NCI-H1930 (cell line): Measurements from ENCODE around the gene ACO2.

Source experiments
- DNase-seq, 2 experiments: peaks; one replicate each; lab custom pipeline; 2025; lab: John Stamatoyannopoulos, UW

ACO2 gene

DNA sequence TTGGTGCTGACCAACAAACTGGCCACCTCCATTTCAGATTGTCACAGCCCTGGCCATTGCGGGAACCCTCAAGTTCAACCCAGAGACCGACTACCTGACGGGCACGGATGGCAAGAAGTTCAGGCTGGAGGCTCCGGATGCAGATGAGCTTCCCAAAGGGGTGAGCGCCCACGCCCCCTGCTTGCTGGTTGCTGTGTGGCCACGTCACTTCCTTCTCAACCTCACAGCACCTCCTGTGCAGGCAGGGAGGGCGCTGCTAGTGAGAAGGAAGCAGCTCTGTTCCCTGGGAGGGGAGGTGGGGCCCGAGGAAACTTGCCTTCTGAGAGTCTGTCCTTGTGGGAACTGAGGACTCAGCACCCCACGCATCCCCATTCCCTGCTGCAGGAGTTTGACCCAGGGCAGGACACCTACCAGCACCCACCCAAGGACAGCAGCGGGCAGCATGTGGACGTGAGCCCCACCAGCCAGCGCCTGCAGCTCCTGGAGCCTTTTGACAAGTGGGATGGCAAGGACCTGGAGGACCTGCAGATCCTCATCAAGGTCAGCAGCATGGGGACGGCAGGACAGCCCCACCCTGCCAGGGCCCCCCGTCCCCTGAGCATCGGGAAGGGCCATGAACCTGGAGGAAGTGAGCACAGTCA, 56.0 kb downstream of the ACO2 start:
- no peak for DNase-seq

DNA sequence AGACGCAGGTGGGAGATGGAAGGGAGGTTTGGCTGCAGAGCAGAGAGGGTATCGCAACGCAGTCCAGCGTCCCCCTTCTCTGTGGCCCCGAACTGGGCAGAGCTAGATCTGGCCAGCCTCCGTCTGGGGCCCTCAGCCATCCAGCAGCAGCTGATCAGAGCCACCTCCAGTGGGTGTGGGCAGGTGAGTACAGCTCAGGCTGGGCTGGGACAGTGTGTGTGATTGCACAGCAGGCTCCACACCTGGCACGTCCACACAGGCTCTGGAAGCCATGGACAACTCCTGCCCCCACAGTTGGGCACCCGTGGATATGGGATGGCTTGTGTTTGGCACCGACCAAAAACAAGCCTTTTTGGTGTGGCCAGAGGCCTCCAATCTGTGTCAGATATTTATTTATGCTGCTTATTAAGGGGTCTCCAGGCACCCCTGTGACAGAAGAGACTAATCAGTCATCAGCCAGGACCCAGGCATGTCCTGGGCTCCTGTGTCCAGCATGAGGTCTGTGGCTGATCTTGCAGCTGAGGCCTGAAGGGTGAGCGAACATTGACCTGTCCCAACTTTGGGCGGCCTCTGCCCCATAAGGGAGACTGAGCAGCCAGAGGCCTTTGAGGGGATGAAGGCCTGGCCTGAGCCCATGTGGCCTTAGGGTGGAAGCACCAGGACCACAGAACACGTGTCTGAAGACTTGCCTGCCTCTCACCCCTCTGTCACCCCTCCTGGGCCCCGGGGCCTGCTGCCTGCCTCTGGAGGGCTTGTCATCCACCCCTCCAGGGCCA, 56.7 kb downstream of the ACO2 start:
- no peak for DNase-seq

GRCh38 chr22:41526226-41526829, 57.4 kb downstream of the ACO2 start:
- no peak for DNase-seq

- peak in 1 of 2 experiments; percentile 17 for DNase-seq
These were observed 58.2 kb downstream of the ACO2 start for GRCh38 chr22:41526830-41527799.

- DNase-seq = no peak
These were observed 59.3 kb downstream of the ACO2 start for GRCh38 chr22:41528132-41528766.

DNA sequence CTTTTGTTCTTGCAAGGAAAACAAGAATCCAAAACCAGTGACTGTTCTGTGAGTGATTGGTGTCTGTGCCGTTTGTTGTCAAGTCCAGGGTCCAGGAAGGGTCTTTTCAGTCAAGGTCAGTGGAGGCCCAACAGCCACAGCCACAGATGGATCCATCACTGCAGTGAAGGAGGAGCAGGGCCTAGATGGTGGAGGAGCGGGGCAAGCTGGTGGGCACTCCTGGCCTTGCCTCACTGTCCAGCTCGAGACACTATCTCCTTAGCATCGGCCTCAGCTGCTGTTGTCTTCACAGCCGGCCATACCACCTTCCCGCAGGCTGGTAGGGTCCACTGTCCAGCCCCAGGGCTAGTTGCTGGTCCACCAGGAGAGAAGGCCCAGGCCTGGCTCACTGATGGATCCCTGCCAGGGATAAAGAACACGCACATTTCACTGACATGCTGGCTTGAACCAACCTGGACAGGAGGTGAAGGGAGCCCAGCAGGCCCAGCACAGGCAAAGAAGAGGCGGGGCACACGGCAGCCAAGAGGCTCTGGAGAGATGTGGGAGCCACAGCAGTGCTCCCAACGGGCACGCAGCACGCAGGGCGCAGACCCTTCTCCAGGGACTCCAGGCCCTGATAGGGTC, 60.1 kb downstream of the ACO2 start:
- DNase-seq = no peak

DNA sequence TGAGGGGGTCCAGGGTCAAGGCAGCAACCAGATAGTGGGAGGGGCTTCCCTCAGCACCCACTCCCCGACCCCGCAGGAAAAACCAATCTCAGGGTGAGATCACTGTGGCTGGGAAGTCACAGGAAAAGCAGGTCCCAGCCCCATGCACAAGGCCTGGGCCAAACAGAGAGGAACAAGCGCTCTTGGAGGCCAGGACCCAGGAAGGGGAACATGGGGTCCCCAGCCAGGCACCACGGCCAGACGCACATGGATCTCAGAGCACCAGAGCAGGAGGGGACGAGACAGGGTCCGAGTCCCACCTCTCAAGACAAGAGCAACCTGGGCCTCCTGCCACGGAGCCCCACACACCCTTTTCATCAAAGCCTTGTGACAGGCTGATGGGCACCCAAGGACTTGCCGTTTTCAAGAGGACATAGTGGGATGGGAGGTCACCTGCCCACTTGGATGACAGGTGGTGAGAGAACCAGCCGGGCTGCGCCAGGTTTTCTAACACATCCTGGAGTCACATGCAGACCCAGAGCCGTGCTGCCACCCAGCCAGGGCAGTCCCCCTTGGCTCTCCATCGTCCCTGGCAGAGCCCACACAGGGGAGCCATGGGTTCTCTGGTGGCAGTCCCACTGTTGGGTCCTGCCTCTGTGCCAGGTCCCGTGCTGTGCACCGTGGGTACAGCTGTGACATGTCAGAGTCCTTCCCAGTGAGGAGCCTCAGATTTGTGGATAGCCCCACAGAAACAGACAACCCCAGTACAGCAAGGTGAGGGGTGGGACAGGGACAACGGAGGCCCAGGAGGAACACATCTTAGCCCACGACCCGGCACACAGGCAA, 62.2 kb downstream of the ACO2 start:
- DNase-seq = no peak

- DNase-seq = no peak
These were observed 63.0 kb downstream of the ACO2 start for GRCh38 chr22:41531715-41532477.

DNA sequence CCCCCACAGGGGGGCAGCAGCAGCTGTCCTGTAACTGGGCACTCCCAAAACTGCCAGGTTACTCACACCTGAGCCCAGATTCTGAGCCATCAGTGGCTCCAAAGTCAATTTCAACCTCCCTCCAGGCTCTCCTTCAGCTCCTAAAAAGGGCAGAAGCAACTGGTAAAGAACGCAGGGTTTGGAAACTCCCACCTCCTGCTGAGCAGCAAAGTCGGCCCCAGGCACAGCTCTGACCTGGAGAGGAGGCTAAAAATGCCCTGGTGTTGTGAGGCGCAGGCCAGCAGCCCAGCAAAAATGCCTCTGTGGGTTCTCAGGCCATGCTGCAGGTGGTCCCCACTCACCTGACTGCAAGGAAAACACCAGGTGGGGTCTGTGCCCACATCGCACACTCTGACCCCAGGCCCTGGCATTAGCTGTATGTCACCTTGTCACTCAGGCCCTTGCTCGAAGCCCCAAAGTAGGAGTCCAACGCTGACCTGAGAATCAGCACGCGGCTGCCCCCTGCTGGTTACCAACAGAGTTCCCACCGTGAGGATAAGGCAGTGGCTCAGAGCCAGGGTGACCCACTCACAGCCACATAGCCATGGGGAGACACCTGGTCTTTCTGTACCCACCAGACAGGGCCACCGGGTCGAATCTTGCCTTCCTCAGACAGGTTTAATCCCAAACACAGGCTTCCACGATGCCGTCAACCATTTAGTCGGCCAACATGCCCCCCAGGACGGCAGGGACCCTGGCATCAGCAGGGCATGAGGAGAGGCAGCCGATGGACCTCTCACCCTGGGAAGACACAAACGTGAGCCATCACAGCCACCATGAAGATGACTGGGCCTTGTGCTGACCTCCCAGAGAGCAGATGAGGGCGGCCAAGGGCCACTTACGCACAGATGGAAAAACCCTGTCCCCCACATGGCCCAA, 64.2 kb downstream of the ACO2 start:
- peak in 1 of 2 experiments; percentile 53 for DNase-seq

- DNase-seq = no peak
These were observed 65.3 kb downstream of the ACO2 start for GRCh38 chr22:41534219-41534618.

- DNase-seq = peak in 1 of 2 experiments; percentile 35
These were observed 66.3 kb downstream of the ACO2 start for GRCh38 chr22:41535244-41535643.

GRCh38 chr22:41537203-41537602, 68.3 kb downstream of the ACO2 start:
- DNase-seq = no peak

DNA sequence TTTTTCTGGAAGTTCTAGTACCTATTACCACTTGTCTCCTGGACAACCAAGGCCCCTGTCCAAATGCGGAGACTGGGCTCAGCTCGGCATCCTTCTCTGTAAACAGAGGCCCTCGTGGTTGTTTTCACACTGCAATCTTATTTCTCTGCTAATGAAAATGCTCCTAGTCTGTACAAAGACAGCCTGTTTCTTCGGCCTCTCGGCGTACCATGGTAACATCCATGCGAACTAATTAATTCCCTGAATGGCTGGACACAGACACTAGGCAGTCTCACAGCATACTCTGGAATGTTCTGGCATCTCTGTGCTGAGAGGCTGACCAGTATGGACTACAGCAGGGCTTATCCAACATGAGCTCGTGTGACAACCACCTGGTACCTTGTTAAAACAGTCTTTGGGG, 69.7 kb downstream of the ACO2 start:
- no peak for DNase-seq

DNA sequence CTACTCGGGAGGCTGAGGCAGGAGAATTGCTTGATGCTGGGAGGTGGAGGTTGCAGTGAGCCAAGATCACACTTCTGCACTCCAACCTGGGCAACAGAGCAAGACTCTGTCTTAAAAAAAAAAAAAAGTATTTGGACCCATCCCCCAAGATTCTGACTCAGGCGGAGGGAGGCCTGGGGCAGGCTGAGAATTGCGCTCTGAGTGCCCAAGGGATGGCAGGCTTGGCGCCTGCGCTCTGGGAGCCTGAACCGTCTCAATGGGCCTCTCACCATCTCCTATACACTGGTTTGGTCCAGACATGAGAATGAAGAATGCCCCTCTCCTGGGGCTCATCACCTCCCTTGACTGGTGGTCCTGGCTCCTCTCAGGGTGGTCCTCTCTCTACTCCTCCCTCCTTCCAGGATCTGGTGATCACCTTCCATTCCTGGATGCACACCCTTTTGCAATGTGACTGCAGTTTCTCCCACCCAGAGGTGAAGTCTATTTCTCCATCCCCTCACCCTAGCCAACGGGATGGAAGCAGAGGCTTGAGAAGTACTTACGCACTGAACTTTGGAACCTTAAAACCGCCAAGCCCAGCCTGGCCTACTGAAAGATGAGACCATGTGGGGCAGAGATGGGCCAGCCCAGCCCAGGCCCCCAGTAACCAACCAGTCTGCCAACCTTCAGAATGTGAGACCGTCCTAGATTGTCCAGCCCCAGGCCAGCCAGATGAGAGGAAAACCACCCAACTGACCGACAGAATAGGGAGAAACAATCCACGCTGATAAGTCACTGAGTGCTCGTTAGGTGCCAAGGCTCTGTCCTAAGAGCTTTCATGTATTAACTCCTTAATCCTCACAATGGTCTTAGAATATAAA, 70.5 kb downstream of the ACO2 start:
- no peak for DNase-seq

DNA sequence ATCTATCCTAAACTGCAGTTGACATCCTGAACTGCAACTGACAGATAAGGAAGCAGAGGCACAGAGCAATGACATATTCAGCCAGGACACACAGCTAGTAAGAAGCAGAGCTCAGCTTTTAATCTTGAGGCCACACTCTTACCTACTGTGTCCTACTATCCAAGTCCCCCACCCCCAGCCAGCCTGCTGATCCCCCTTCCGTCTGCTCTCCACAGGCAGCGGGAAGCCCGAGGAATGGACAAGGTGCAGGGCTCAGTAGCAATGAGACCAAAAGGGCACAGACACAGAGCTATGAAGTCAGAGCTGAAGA, 71.0 kb downstream of the ACO2 start:
- no peak for DNase-seq

GRCh38 chr22:41540365-41540764, 71.4 kb downstream of the ACO2 start:
- DNase-seq = no peak

GRCh38 chr22:41541484-41541883, 72.6 kb downstream of the ACO2 start:
- no peak for DNase-seq

- DNase-seq = no peak
These were observed 73.3 kb downstream of the ACO2 start for GRCh38 chr22:41542224-41542623.
